Naive thymus-derived CD8-positive, alpha-beta T cell (primary cell): Measurements from ENCODE around the gene MELK. TPM values are rescaled to one million over a fixed set of nuclear protein-coding genes. Genes with fewer than 3 reads are reported as not detected.

ENCODE experiments used
- ATAC-seq, 2 donors: fragments of 150-1000 bp; cut with Tn5 transposase in 1 of 2; sonication (Bioruptor Pico), chemical (Tn5 transposase) in 1 of 2; 1 replicate in 1 of 2; 2 replicates in 1 of 2; pipeline ENCODE4 v1.10.0; 2021; ENCODE audit warnings: mild to moderate bottlenecking in 2 of 2, moderate library complexity in 2 of 2
- POLR2A ChIA-PET: fragments of 350-600 bp; sonication (Branson Sonifier 250); formaldehyde crosslinking; loops from one replicate; lab custom pipeline; 2021; ENCODE audit warnings: antibody characterized with exemption; lab: Charles Lee
- DNase-seq, 10 donors: peaks; one replicate each; pipeline versions ENCODE4 v3.0.0 to v3.0.0-alpha.2; 2020 to 2022
- H3K27ac Mint-ChIP-seq, 10 donors: one replicate each; pipeline ENCODE4 v1.8.0; 2020 to 2022; ENCODE audit warnings: mild to moderate bottlenecking in 10 of 10, mixed read lengths in 10 of 10, moderate library complexity in 4 of 10, inconsistent platforms in 1 of 10
- H3K27me3 Mint-ChIP-seq, 5 donors: one replicate each; pipeline ENCODE4 v1.8.0; 2021 to 2022; ENCODE audit warnings: mixed read lengths in 5 of 5
- H3K36me3 Mint-ChIP-seq, 3 donors: one replicate each; pipeline ENCODE4 v1.8.0; 2020 to 2022; ENCODE audit warnings: mixed read lengths in 3 of 3, mild to moderate bottlenecking in 2 of 3, inconsistent platforms in 1 of 3
- H3K4me1 Mint-ChIP-seq, 4 donors: one replicate each; pipeline ENCODE4 v1.8.0; 2021 to 2022; ENCODE audit warnings: mixed read lengths in 4 of 4
- H3K4me3 Mint-ChIP-seq, 10 donors: one replicate each; pipeline ENCODE4 v1.8.0; 2020 to 2022; ENCODE audit warnings: mild to moderate bottlenecking in 10 of 10, mixed read lengths in 10 of 10, moderate library complexity in 6 of 10, inconsistent platforms in 1 of 10
- H3K9me3 Mint-ChIP-seq, 9 donors: one replicate each; pipeline ENCODE4 v1.8.0; 2020 to 2022; ENCODE audit warnings: mixed read lengths in 9 of 9, mild to moderate bottlenecking in 3 of 9, inconsistent platforms in 1 of 9, moderate library complexity in 1 of 9
- polyA plus RNA-seq, 3 donors: library from polyadenylated mRNA; unstranded; fragments of 300-500 nt; fragmentation: Illumina TruSeq; gene quantifications; one replicate each; pipeline ENCODE4 v1.2.3, GENCODE V29; 2021
- total RNA-seq, 8 experiments: library from RNA in 2 of 8; stranded (reverse) in 2 of 8; gene quantifications; one replicate each; pipeline ENCODE4 v1.2.3 and lab custom pipeline; 2021 to 2026

MELK gene
- total and polyA plus RNA-seq, 5 experiments from 2014 or later = not detected

DNA sequence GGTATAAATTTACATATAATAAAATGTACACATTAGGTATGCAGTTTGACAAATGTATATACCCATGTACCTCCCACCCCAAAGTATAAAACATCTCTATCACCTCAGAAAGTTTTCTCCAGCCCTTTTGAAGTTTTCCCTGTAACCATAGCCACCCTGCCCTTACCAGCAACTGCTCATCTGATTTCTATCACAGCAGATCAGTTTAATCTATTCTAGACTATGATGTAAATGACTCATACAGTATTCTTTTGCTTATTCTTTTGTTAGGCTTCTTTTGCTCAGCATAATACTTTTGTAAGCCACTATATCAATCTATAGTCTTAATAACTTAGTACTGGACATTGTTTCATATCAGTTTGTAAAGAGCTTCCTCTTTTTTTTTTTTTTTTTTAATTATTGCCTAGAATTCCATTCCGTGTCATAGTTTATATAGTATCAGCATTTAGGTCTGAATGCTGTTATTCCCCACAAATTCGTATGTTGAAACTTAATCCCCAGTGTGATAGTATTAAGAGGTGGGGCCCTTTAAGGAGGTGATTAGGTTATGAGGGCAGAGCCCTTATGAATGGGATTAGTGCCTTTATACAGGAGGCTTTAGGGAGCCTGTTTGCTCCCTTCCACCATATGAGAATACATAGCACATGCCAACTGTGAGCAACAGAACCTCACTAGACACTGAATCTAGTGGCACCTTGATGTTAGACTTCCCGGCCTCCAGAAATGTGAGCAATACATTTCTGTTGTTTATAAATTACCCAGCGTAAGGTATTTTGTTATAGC lies 20.3 kb downstream of the MELK start:
- POLR2A ChIA-PET = no interaction called here

GRCh38 chr9:36594213-36594612 lies 21.5 kb downstream of the MELK start:
- ATAC-seq (no peak), DNase-seq (no peak)
- Mint-ChIP-seq H3K4me1 (no peaks in the 10 kb centered on the region), H3K36me3 (no peaks in the 10 kb centered on the region), H3K27ac (peak overlapping the region in 1 of 10 donors; percentile 32), H3K4me3 (no peak overlapping the region), H3K9me3 (no peaks in the 10 kb centered on the region), H3K27me3 (no peaks in the 10 kb centered on the region)
- POLR2A ChIA-PET = no interaction called here

More for the DNA sequence above, 20.3 kb downstream of the MELK start:
- Mint-ChIP-seq H3K4me3 (no peak overlapping the region), H3K27me3 (no peaks in the 10 kb centered on the region), H3K27ac (no peak overlapping the region), H3K9me3 (no peaks in the 10 kb centered on the region), H3K4me1 (no peaks in the 10 kb centered on the region), H3K36me3 (no peaks in the 10 kb centered on the region)
- ATAC-seq (no peak), DNase-seq (no peak)

GRCh38 chr9:36597412-36598178 lies 24.9 kb downstream of the MELK start:
- Mint-ChIP-seq H3K9me3 (no peaks in the 10 kb centered on the region), H3K4me3 (no peak overlapping the region), H3K4me1 (no peaks in the 10 kb centered on the region), H3K36me3 (no peaks in the 10 kb centered on the region), H3K27me3 (no peaks in the 10 kb centered on the region), H3K27ac (no peak overlapping the region)
- no peak for DNase-seq
- peak in 1 of 2 donors; percentile 60 for ATAC-seq
- POLR2A ChIA-PET = interaction anchor here (0.7 kb wide), 1 partner anchor 259 kb away, joined by 3 read pairs; no protein-coding TSS in a partner anchor

GRCh38 chr9:36598273-36598672 lies 25.6 kb downstream of the MELK start:
- no peak overlapping the region for H3K27ac Mint-ChIP-seq
- H3K27me3 Mint-ChIP-seq = no peaks in the 10 kb centered on the region
- no peaks in the 10 kb centered on the region for H3K36me3 Mint-ChIP-seq
- H3K4me3 Mint-ChIP-seq = no peak overlapping the region
- DNase-seq = no peak
- ATAC-seq = no peak
- H3K9me3 Mint-ChIP-seq = no peaks in the 10 kb centered on the region
- POLR2A ChIA-PET = no interaction called here
- H3K4me1 Mint-ChIP-seq = peaks cover 0 to 4% (median 0%) of the 10 kb centered on the region in 4 donors

GRCh38 chr9:36603006-36603405 lies 30.3 kb downstream of the MELK start:
- peak overlapping the region in 2 of 10 donors; percentile 65 to 69 for H3K4me3 Mint-ChIP-seq
- DNase-seq (no peak), ATAC-seq (no peak)
- peak overlapping the region in 1 of 10 donors; percentile 26 for H3K27ac Mint-ChIP-seq
- H3K9me3 Mint-ChIP-seq = no peaks in the 10 kb centered on the region
- no peaks in the 10 kb centered on the region for H3K27me3 Mint-ChIP-seq
- H3K36me3 Mint-ChIP-seq = no peaks in the 10 kb centered on the region
- peaks cover 0 to 4% (median 0%) of the 10 kb centered on the region in 4 donors for H3K4me1 Mint-ChIP-seq
- POLR2A ChIA-PET = interaction anchor here (0.7 kb wide), 1 partner anchor 32 kb away, joined by 4 read pairs; no protein-coding TSS in a partner anchor

- POLR2A ChIA-PET = no interaction called here
- no peaks in the 10 kb centered on the region for H3K9me3 Mint-ChIP-seq
- no peak for DNase-seq
- H3K4me3 Mint-ChIP-seq = no peak overlapping the region
- H3K36me3 Mint-ChIP-seq = no peaks in the 10 kb centered on the region
- H3K27ac Mint-ChIP-seq = no peak overlapping the region
- H3K27me3 Mint-ChIP-seq = no peaks in the 10 kb centered on the region
- no peaks in the 10 kb centered on the region for H3K4me1 Mint-ChIP-seq
- no peak for ATAC-seq
These were observed 36.6 kb downstream of the MELK start for GRCh38 chr9:36609306-36609705.

GRCh38 chr9:36622121-36622520 lies 49.4 kb downstream of the MELK start:
- ATAC-seq = no peak
- H3K4me1 Mint-ChIP-seq = no peaks in the 10 kb centered on the region
- no peaks in the 10 kb centered on the region for H3K36me3 Mint-ChIP-seq
- POLR2A ChIA-PET = no interaction called here
- no peak overlapping the region for H3K4me3 Mint-ChIP-seq
- no peaks in the 10 kb centered on the region for H3K27me3 Mint-ChIP-seq
- H3K9me3 Mint-ChIP-seq = no peaks in the 10 kb centered on the region
- H3K27ac Mint-ChIP-seq = no peak overlapping the region
- DNase-seq = no peak

GRCh38 chr9:36623280-36623679 lies 50.6 kb downstream of the MELK start:
- no peaks in the 10 kb centered on the region for H3K36me3 Mint-ChIP-seq

DNA sequence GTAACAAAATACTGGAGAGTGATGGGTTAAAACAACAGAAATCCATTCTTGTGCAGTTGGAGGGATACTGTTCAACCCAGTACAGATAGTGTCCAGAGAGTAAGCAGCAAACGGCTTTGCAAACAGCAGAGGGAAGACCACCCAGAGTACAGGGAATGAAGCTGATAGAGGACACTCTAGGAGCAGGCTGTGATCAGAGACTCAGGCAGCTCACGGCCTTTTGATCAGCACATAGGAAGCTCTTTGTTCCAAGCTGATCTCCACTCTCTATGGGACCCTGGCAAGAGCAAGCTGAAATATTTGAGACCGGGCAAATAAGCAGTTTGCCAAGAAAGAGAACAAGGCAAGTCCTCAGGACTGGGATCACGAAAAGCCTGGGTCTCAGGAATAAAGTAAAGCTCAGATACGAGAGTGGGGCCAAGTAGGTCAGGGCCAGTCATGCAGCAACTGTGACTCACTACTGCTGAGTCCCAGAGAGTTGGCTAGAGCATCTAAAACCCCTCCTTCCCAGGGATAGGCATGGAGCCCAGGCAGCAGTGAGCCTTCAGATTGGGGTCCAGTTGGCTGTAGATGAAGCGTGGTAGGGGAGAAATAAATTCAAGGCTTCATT lies 52.4 kb downstream of the MELK start:
- H3K4me3 Mint-ChIP-seq = no peak overlapping the region
- no peak for ATAC-seq
- POLR2A ChIA-PET = no interaction called here
- DNase-seq = no peak
- no peaks in the 10 kb centered on the region for H3K4me1 Mint-ChIP-seq
- H3K27ac Mint-ChIP-seq = no peak overlapping the region
- H3K36me3 Mint-ChIP-seq = no peaks in the 10 kb centered on the region
- no peaks in the 10 kb centered on the region for H3K27me3 Mint-ChIP-seq
- H3K9me3 Mint-ChIP-seq = no peaks in the 10 kb centered on the region

More at GRCh38 chr9:36623280-36623679, 50.6 kb downstream of the MELK start:
- H3K27ac Mint-ChIP-seq = no peak overlapping the region
- DNase-seq = no peak
- H3K4me3 Mint-ChIP-seq = no peak overlapping the region
- H3K4me1 Mint-ChIP-seq = no peaks in the 10 kb centered on the region
- H3K27me3 Mint-ChIP-seq = no peaks in the 10 kb centered on the region
- no peaks in the 10 kb centered on the region for H3K9me3 Mint-ChIP-seq
- POLR2A ChIA-PET = no interaction called here
- ATAC-seq = no peak

DNA sequence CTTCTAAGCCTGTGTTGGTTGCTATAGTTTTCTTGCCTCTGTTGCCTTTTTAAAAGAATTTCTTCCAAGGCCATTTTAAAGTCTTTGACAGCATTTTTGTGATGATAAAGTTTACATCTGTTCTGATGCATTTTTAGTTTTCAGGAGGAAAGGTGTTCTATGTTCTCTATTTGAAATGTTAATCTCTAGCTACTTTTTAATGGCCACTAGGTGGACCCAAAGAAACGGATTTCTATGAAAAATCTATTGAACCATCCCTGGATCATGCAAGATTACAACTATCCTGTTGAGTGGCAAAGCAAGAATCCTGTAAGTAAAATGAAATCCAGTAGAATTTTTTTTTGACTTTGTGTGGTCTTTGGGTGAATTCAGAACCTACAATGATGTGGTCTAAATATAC lies 60.2 kb downstream of the MELK start:
- Mint-ChIP-seq H3K36me3 (no peaks in the 10 kb centered on the region), H3K4me1 (no peaks in the 10 kb centered on the region), H3K27me3 (no peaks in the 10 kb centered on the region), H3K4me3 (no peak overlapping the region), H3K9me3 (no peaks in the 10 kb centered on the region), H3K27ac (no peak overlapping the region)
- DNase-seq (peak in 2 of 10 donors; percentile 3 to 10), ATAC-seq (no peak)
- POLR2A ChIA-PET = no interaction called here

DNA sequence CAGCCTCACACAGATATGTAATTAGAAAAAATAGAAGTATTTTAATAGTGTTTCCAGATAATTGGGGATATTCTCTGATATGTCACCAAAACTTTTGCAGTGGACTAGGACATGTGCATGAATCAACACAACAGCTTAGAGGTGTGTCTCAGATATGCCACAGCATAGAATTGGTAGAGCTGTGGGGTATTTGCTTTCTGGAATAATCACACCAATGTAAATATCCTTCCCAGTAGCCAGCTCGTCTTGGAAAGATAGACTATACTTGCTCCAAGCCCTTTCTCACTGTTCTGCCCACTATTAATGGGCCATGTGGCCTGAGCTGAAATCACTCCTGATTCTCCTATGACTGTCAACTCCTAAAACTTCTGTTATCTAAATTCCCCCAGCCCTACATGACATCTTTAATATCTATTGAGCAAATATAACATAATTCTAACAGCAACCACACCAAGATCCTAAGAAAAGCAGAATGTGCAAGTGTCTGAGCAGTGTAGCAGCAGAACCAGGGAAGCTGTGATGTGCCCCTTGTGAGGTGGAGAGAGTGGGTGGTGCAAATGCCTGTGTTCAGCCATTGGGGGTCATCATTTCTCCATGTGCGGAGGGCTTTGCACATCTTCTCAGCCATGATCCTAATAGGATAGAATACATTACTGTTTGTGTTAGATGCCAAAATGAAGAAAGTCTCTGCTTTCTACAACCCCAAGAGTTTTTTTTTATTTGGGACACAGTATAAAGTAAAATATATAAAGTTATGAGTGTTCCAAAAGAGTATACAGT lies 65.0 kb downstream of the MELK start:
- ATAC-seq (no peak), DNase-seq (no peak)
- Mint-ChIP-seq H3K4me3 (no peak overlapping the region), H3K4me1 (peaks cover 0 to 4% (median 0%) of the 10 kb centered on the region in 4 donors), H3K27ac (no peak overlapping the region), H3K27me3 (no peaks in the 10 kb centered on the region), H3K36me3 (no peaks in the 10 kb centered on the region), H3K9me3 (no peaks in the 10 kb centered on the region)
- POLR2A ChIA-PET = no interaction called here

GRCh38 chr9:36640771-36641381 lies 68.2 kb downstream of the MELK start:
- POLR2A ChIA-PET = no interaction called here
- no peaks in the 10 kb centered on the region for H3K9me3 Mint-ChIP-seq
- ATAC-seq (no peak), DNase-seq (no peak)
- no peak overlapping the region for H3K27ac Mint-ChIP-seq
- H3K4me1 Mint-ChIP-seq = peaks cover 0 to 4% (median 0%) of the 10 kb centered on the region in 4 donors
- H3K36me3 Mint-ChIP-seq = no peaks in the 10 kb centered on the region
- no peak overlapping the region for H3K4me3 Mint-ChIP-seq
- no peaks in the 10 kb centered on the region for H3K27me3 Mint-ChIP-seq
